ENCODE results near the gene WNT11. TPM values are rescaled to one million over a fixed set of nuclear protein-coding genes. Genes with fewer than 3 reads are reported as not detected.
A peak's percentile ranks its signal among the peaks of the same experiment; 100 is the strongest.

WNT11 gene
- total and polyA plus RNA-seq, 2 of the 13 experiments (the other 11 are each of a cell fraction or from before 2014, with no cell fraction given): 0.34 to 0.66 TPM

DNA sequence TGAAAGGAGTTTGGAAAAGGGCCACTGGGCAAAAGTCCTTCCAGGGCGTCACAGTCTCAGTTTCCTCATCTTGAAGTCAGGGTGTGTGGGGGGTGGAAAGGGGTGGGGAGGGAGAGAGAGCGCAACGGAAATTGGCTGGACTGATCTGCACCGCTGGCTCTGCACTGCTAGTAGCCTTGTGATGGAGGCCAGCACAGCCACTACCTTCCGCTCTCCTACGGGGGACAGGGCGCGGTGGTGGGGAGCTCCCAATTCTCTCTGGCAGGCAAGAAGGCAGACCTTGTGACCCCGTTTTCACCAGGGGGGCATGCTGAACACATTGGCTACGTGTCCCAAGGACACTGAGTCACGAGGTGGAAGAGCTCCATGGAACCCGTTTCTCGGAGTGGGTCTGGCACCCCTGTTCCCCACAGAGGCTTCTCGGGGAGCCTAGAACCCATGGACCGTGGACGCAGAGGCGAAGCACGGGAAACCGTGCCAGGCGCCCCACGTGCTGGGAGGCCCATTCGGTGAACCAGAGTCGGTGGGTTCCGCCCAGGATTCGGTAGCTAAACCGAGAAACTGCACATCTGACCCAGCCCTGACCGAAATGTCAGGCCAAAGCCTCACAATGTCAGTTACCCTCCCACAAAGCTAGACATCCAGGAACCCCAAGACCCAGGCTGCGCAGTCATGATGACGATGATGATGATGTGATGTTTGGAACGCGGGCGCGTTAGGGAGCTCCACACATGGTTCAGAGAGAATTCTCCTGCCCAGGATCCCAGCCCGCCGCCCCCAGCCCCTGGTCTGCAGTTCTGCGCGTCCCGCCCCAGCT is 28.3 kb upstream of the WNT11 start (continued):
- TF ChIP-seq, protein P1, sequence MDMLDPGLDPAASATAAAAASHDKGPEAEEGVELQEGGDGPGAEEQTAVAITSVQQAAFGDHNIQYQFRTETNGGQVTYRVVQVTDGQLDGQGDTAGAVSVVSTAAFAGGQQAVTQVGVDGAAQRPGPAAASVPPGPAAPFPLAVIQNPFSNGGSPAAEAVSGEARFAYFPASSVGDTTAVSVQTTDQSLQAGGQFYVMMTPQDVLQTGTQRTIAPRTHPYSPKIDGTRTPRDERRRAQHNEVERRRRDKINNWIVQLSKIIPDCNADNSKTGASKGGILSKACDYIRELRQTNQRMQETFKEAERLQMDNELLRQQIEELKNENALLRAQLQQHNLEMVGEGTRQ (IDR thresholded peaks at IDR 0.05; ENCODE audit: low read depth, low read length): no peak
- TF ChIP-seq, protein P1 (CRISPR knock-in tag; IDR thresholded peaks at IDR 0.05; ENCODE audit: borderline replicate concordance): 0 out of 2 replicates have a peak, but pooled peaks have one; percentile 9
- TF ChIP-seq KLF15 (CRISPR knock-in tag; IDR thresholded peaks at IDR 0.05; ENCODE audit: borderline replicate concordance): no peak
- TF ChIP-seq, protein P2, sequence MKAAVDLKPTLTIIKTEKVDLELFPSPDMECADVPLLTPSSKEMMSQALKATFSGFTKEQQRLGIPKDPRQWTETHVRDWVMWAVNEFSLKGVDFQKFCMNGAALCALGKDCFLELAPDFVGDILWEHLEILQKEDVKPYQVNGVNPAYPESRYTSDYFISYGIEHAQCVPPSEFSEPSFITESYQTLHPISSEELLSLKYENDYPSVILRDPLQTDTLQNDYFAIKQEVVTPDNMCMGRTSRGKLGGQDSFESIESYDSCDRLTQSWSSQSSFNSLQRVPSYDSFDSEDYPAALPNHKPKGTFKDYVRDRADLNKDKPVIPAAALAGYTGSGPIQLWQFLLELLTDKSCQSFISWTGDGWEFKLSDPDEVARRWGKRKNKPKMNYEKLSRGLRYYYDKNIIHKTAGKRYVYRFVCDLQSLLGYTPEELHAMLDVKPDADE (CRISPR knock-in tag; IDR thresholded peaks at IDR 0.05): no peak
- TF ChIP-seq, protein P3, sequence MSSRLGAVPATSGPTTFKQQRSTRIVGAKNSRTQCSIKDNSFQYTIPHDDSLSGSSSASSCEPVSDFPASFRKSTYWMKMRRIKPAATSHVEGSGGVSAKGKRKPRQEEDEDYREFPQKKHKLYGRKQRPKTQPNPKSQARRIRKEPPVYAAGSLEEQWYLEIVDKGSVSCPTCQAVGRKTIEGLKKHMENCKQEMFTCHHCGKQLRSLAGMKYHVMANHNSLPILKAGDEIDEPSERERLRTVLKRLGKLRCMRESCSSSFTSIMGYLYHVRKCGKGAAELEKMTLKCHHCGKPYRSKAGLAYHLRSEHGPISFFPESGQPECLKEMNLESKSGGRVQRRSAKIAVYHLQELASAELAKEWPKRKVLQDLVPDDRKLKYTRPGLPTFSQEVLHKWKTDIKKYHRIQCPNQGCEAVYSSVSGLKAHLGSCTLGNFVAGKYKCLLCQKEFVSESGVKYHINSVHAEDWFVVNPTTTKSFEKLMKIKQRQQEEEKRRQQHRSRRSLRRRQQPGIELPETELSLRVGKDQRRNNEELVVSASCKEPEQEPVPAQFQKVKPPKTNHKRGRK (CRISPR knock-in tag; IDR thresholded peaks at IDR 0.05): no peak
- TF ChIP-seq SIN3A (IDR thresholded peaks at IDR 0.05; ENCODE audit: borderline replicate concordance, low read depth, low read length): no peak
- no peak for TF ChIP-seq PHF8 (CRISPR knock-in tag; IDR thresholded peaks at IDR 0.05)
- TF ChIP-seq TARDBP (CRISPR knock-in tag; IDR thresholded peaks at IDR 0.05): no peak
- TF ChIP-seq ZNF383 (CRISPR knock-in tag; IDR thresholded peaks at IDR 0.05; ENCODE audit: borderline replicate concordance): no peak
- TF ChIP-seq, protein P4, sequence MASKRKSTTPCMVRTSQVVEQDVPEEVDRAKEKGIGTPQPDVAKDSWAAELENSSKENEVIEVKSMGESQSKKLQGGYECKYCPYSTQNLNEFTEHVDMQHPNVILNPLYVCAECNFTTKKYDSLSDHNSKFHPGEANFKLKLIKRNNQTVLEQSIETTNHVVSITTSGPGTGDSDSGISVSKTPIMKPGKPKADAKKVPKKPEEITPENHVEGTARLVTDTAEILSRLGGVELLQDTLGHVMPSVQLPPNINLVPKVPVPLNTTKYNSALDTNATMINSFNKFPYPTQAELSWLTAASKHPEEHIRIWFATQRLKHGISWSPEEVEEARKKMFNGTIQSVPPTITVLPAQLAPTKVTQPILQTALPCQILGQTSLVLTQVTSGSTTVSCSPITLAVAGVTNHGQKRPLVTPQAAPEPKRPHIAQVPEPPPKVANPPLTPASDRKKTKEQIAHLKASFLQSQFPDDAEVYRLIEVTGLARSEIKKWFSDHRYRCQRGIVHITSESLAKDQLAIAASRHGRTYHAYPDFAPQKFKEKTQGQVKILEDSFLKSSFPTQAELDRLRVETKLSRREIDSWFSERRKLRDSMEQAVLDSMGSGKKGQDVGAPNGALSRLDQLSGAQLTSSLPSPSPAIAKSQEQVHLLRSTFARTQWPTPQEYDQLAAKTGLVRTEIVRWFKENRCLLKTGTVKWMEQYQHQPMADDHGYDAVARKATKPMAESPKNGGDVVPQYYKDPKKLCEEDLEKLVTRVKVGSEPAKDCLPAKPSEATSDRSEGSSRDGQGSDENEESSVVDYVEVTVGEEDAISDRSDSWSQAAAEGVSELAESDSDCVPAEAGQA (IDR thresholded peaks at IDR 0.05; ENCODE audit: low read depth): no peak
- TF ChIP-seq, protein P4 (CRISPR knock-in tag; IDR thresholded peaks at IDR 0.05; ENCODE audit: borderline replicate concordance): no peak
- no peak for TF ChIP-seq ZNF883 (CRISPR knock-in tag; IDR thresholded peaks at IDR 0.05; ENCODE audit: not compliant biosample characterization)
- no peak; the same call in 1 of the 2 replicates for TF ChIP-seq ESRRA (CRISPR knock-in tag; IDR thresholded peaks at IDR 0.05; ENCODE audit: low read depth)
- peak; percentile 47 for TF ChIP-seq ZFY (CRISPR knock-in tag; IDR thresholded peaks at IDR 0.05)
- TF ChIP-seq, protein P5, sequence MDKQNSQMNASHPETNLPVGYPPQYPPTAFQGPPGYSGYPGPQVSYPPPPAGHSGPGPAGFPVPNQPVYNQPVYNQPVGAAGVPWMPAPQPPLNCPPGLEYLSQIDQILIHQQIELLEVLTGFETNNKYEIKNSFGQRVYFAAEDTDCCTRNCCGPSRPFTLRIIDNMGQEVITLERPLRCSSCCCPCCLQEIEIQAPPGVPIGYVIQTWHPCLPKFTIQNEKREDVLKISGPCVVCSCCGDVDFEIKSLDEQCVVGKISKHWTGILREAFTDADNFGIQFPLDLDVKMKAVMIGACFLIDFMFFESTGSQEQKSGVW (CRISPR knock-in tag; IDR thresholded peaks at IDR 0.05; ENCODE audit: borderline replicate concordance): no peak
- TF ChIP-seq CBFB (CRISPR knock-in tag; IDR thresholded peaks at IDR 0.05): no peak
- no peak for TF ChIP-seq ZNF337 (CRISPR knock-in tag; IDR thresholded peaks at IDR 0.05; ENCODE audit: borderline replicate concordance, low read depth)
